Tibial artery (tissue), 4 donors: ENCODE data around the gene CMSS1.

Source experiments
- DNase-seq, 2 donors: peaks; one replicate each; pipeline ENCODE4 v3.0.0-alpha.2; 2019
- H3K27ac ChIP-seq, 2 donors: fragments of 200-600 bp; sonication (generic) in 1 of 2; 1 replicate in 1 of 2; 2 replicates in 1 of 2; pipeline ENCODE4 v1.5.1; 2018 to 2019; ENCODE audit warnings: mild to moderate bottlenecking in 1 of 2
- H3K27me3 ChIP-seq, 2 donors: fragments of 200-600 bp; sonication (generic) in 1 of 2; one replicate each; pipeline versions ENCODE4 v1.5.1 to v1.6.0; 2016 to 2019
- H3K36me3 ChIP-seq, 3 donors: fragments of 200-600 bp; sonication (generic) in 2 of 3; one replicate each; pipeline ENCODE4 v1.5.1; 2016 to 2019; ENCODE audit warnings: mild to moderate bottlenecking in 2 of 3
- H3K4me1 ChIP-seq, 4 donors: fragments of 200-600 bp; sonication (generic) in 2 of 4; 1 replicate in 3 of 4; 2 replicates in 1 of 4; pipeline ENCODE4 v1.5.1; 2016 to 2019
- H3K4me3 ChIP-seq, 2 donors: fragments of 200-600 bp; sonication (generic) in 1 of 2; 1 replicate in 1 of 2; 2 replicates in 1 of 2; pipeline ENCODE4 v1.5.1; 2018 to 2019; ENCODE audit warnings: mild to moderate bottlenecking in 2 of 2
- H3K9me3 ChIP-seq, 3 donors: fragments of 200-600 bp; sonication (generic) in 1 of 3; one replicate each; pipeline ENCODE4 v1.5.1; 2016 to 2019
- CTCF ChIP-seq, 2 experiments: fragments of 200-600 bp in 1 of 2; fragments of 450-650 bp in 1 of 2; IDR thresholded peaks; one replicate each; pipeline ENCODE4 v1.5.1; 2017 to 2019; ENCODE audit warnings: antibody characterized with exemption in 2 of 2, mild to moderate bottlenecking in 1 of 2, moderate library complexity in 1 of 2
- intact Hi-C: fragments of 100-400 bp; cut with DNase I; formaldehyde crosslinking; loops from one replicate; pipeline ENCODE4 v1.15.0; 2023; ENCODE audit warnings: low total_unique reads

CMSS1 gene

DNA sequence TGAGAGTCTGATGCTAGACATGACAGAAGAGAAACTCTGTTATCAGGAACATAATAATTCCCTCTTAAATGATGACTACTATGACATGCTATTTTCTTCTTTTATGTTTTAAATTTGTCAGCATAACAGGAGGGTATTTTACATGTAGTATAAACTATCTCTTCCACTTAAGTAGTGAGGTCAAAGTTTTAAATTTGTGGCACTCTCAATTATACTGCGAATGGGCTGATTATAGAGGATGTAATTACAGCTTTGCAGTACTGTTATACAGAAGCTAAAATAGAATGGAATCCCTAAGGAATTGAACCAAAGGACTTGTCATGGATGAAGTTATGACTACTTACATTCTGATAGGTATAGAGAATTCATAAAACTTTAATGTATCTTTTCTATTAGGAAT lies 34.3 kb downstream of the CMSS1 start:
- TF ChIP-seq CTCF (IDR thresholded peaks at IDR 0.05) = no peak
- Histone ChIP-seq H3K27me3 (no peaks in the 10 kb centered on the region), H3K4me1 (peaks cover 0 to 74% (median 17%) of the 10 kb centered on the region in 4 donors), H3K36me3 (peaks cover 17 to 88% (median 61%) of the 10 kb centered on the region in 3 donors), H3K27ac (no peak overlapping the region), H3K9me3 (peaks cover 0 to 36% (median 0%) of the 10 kb centered on the region in 3 donors), H3K4me3 (no peak overlapping the region)
- DNase-seq = no peak
- intact Hi-C loops = no loop called here

- Histone ChIP-seq H3K9me3 (peaks cover 0 to 36% (median 0%) of the 10 kb centered on the region in 3 donors), H3K4me1 (peaks cover 0 to 74% (median 20%) of the 10 kb centered on the region in 4 donors), H3K36me3 (peaks cover 17 to 94% (median 68%) of the 10 kb centered on the region in 3 donors), H3K27ac (no peak overlapping the region), H3K27me3 (no peaks in the 10 kb centered on the region), H3K4me3 (no peak overlapping the region)
- intact Hi-C loops = no loop called here
- DNase-seq = no peak
- TF ChIP-seq CTCF (IDR thresholded peaks at IDR 0.05) = no peak
These were observed 35.2 kb downstream of the CMSS1 start for GRCh38 chr3:99852851-99853250.

- TF ChIP-seq CTCF (IDR thresholded peaks at IDR 0.05) = no peak
- Histone ChIP-seq H3K4me1 (peaks cover 0 to 75% (median 28%) of the 10 kb centered on the region in 4 donors), H3K27ac (peak overlapping the region in 1 of 2 donors; percentile 24), H3K27me3 (no peaks in the 10 kb centered on the region), H3K36me3 (peaks cover 12 to 89% (median 56%) of the 10 kb centered on the region in 3 donors), H3K9me3 (peaks cover 0 to 23% (median 0%) of the 10 kb centered on the region in 3 donors), H3K4me3 (no peak overlapping the region)
- intact Hi-C loops = no loop called here
- DNase-seq = no peak
These were observed 37.2 kb downstream of the CMSS1 start for GRCh38 chr3:99854756-99855298.

GRCh38 chr3:99855900-99856299 lies 38.2 kb downstream of the CMSS1 start:
- H3K4me1 ChIP-seq = peaks cover 0 to 85% (median 38%) of the 10 kb centered on the region in 4 donors
- H3K27ac ChIP-seq = peak overlapping the region; percentile 24 to 96

DNA sequence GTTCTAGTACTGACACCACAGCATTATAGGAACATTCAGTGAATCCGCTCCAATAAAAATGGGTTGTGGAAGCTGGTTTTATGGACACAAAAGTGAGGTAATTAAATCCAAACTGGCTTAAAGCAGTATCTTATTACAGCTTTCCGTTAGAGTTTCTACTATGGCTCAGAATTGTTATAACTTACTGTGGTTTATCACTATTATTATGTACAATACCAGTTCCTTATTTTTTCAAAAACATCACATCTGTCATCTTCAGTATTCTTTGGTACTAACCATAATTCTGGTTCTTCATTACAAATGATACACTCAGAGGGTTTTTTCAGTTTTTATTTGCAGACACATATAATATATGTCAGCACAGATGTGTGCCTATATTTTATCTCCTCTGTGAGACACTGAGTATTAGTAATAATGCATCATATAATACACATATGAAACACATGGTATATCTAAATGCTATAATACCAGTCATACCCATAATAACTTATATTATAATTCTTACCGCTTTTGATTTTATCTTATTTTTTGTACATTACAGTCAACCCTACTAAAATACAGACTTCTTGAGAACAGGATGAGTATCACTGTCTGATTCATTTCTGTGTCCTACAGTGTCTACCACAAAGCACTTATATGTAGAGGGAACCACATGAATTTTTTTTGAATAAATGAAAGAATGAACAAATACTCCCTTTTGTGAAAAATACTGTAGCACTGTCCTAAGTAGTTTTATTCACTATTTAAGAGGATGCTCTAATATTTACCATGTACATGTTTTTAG lies 39.0 kb downstream of the CMSS1 start:
- intact Hi-C loops = no loop called here

More at GRCh38 chr3:99855900-99856299, 38.2 kb downstream of the CMSS1 start:
- intact Hi-C loops = no loop called here
- no peak for DNase-seq
- Histone ChIP-seq H3K4me3 (no peak overlapping the region), H3K9me3 (peaks cover 0 to 14% (median 0%) of the 10 kb centered on the region in 3 donors), H3K36me3 (peaks cover 4 to 81% (median 46%) of the 10 kb centered on the region in 3 donors), H3K27me3 (no peaks in the 10 kb centered on the region)
- TF ChIP-seq CTCF (IDR thresholded peaks at IDR 0.05) = no peak

More for the DNA sequence above, 39.0 kb downstream of the CMSS1 start:
- H3K4me1 ChIP-seq = peaks cover 0 to 93% (median 45%) of the 10 kb centered on the region in 4 donors
- H3K4me3 ChIP-seq = no peak overlapping the region
- no peaks in the 10 kb centered on the region for H3K27me3 ChIP-seq
- peak overlapping the region; percentile 24 to 96 for H3K27ac ChIP-seq
- no peak for TF ChIP-seq CTCF (IDR thresholded peaks at IDR 0.05)
- H3K36me3 ChIP-seq = peaks cover 10 to 83% (median 39%) of the 10 kb centered on the region in 3 donors
- no peak for DNase-seq
- H3K9me3 ChIP-seq = peaks cover 0 to 14% (median 0%) of the 10 kb centered on the region in 3 donors
